Measurements from ENCODE around the gene CLIP4. TPM values are rescaled to one million over a fixed set of nuclear protein-coding genes. Genes with fewer than 3 reads are reported as not detected.

CLIP4 gene
- total RNA-seq, 2 donors from 2014 or later: 25.2 to 28.4 TPM

GRCh38 chr2:29124504-29124903 is 9.3 kb downstream of the CLIP4 start:
- H3K9me3 Mint-ChIP-seq: peaks cover 9 to 13% of the 10 kb centered on the region in 2 donors
- H3K27me3 Mint-ChIP-seq (ENCODE audit: low read depth): no peaks in the 10 kb centered on the region
- ATAC-seq (replicated peaks in 1 of 2) (no peak), DNase-seq (no peak)
- no peak overlapping the region for H3K4me3 Mint-ChIP-seq
- H3K36me3 Mint-ChIP-seq (ENCODE audit: insufficient read depth in 2 of 2): peaks cover 20 to 31% of the 10 kb centered on the region in 2 donors
- peaks cover 50% of the 10 kb centered on the region for H3K4me1 Mint-ChIP-seq (ENCODE audit: low read depth)
- H3K27ac Mint-ChIP-seq: no peak overlapping the region

DNA sequence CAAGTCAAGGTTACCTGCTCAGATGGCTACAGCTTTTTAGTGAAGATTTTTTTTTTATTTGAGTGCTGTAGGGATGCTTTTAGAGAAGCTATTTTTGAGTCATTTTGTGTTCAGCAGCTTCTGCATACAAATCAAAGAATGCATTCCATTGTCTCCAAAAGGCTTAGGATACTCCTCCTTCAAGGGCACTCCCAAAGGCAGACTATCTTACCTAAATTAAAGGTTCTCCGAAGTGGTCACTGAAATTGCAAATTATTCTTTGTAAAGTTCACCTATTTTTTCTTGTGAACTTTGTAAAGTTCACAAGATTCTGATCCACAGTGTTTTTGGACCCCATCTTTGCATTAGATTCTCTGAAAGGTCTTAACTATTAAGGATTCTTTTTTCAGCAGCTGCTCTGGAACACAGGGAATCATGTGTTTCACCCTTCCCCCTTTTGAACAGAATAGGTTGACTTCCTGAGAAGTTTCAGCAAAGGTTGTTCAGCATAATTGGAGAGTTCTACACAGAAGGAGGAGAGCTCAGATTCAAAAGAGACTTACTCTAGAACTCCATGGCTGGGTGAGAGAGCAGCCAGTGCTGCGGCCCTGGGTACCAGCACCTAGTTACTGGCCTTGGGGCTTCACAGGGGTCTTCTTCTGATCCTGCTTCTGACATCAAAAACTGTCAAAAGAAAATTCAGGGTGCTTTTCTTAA is 14.5 kb downstream of the CLIP4 start:
- ATAC-seq (replicated peaks in 1 of 2) (peak; percentile 53 to 61), DNase-seq (no peak)
- H3K27me3 Mint-ChIP-seq (ENCODE audit: low read depth): no peaks in the 10 kb centered on the region
- peaks cover 2 to 6% of the 10 kb centered on the region in 2 donors for H3K9me3 Mint-ChIP-seq
- H3K4me1 Mint-ChIP-seq (ENCODE audit: low read depth): peaks cover 36% of the 10 kb centered on the region
- peaks cover 8 to 17% of the 10 kb centered on the region in 2 donors for H3K36me3 Mint-ChIP-seq (ENCODE audit: insufficient read depth in 2 of 2)
- H3K27ac Mint-ChIP-seq: peak overlapping the region; percentile 21
- H3K4me3 Mint-ChIP-seq: peak overlapping the region; percentile 31 to 85

DNA sequence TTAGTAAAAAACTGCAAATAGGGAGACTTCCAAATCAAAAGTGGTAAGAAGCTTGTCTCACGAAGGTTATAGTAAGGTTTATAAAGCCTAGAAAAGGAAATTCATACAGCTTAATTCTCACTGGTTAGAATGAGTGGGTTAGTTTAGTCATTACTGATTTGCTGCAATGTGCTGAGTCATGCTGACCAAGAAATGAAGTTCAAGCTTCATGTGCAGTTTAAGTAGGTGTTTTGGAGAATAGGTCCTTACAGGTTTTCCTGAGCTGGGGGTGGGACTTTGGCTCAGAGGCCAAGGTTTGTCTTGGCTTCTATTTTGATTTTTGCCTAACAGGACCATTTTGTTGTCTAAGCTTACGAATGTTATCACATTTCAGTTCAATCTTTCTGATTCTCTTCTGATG is 15.1 kb downstream of the CLIP4 start:
- DNase-seq (peak; percentile 44 to 59), ATAC-seq (replicated peaks in 1 of 2) (peak; percentile 98 to 99)
- Mint-ChIP-seq H3K4me1 (ENCODE audit: low read depth) (peaks cover 31% of the 10 kb centered on the region), H3K27ac (peak overlapping the region; percentile 21), H3K9me3 (peaks cover 0 to 4% of the 10 kb centered on the region in 2 donors), H3K27me3 (ENCODE audit: low read depth) (no peaks in the 10 kb centered on the region), H3K36me3 (ENCODE audit: insufficient read depth in 2 of 2) (peaks cover 4 to 11% of the 10 kb centered on the region in 2 donors), H3K4me3 (peak overlapping the region; percentile 31 to 85)

GRCh38 chr2:29134933-29135332 is 19.7 kb downstream of the CLIP4 start:
- no peak for ATAC-seq (replicated peaks in 1 of 2)
- Mint-ChIP-seq H3K27ac (no peak overlapping the region), H3K27me3 (ENCODE audit: low read depth) (no peaks in the 10 kb centered on the region), H3K4me3 (no peak overlapping the region), H3K9me3 (peaks cover 3 to 6% of the 10 kb centered on the region in 2 donors), H3K4me1 (ENCODE audit: low read depth) (peaks cover 9% of the 10 kb centered on the region), H3K36me3 (ENCODE audit: insufficient read depth in 2 of 2) (peaks cover 10 to 24% of the 10 kb centered on the region in 2 donors)
- DNase-seq: no peak

DNA sequence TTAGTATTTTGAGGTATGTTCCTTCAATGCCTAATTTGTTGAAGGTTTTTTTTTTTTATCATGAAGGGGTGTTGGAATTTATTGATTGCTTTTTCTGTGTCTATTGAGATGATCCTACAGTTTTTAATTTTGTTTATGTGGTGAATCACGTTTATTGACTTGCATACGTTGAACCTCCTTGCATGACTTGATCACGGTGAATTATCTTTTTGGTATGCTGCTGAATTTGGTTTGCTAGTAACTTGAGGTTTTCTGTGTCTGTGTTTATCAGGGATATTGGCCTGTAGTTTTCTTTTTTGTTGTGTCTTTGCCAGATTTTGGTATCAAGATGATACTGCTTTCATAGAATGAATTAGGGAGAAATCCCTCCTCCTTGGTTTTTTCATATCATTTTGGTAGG is 23.9 kb downstream of the CLIP4 start:
- H3K4me1 Mint-ChIP-seq (ENCODE audit: low read depth): no peaks in the 10 kb centered on the region

GRCh38 chr2:29139731-29140130 is 24.5 kb downstream of the CLIP4 start:
- Mint-ChIP-seq H3K36me3 (ENCODE audit: insufficient read depth in 2 of 2) (peaks cover 16 to 29% of the 10 kb centered on the region in 2 donors), H3K27me3 (ENCODE audit: low read depth) (no peaks in the 10 kb centered on the region), H3K27ac (peak overlapping the region; percentile 44), H3K4me3 (no peak overlapping the region), H3K9me3 (peaks cover 3 to 9% of the 10 kb centered on the region in 2 donors), H3K4me1 (ENCODE audit: low read depth) (no peaks in the 10 kb centered on the region)
- DNase-seq (no peak), ATAC-seq (replicated peaks in 1 of 2) (no peak)

More for the DNA sequence above, 23.9 kb downstream of the CLIP4 start:
- ATAC-seq (replicated peaks in 1 of 2): no peak
- no peaks in the 10 kb centered on the region for H3K27me3 Mint-ChIP-seq (ENCODE audit: low read depth)
- H3K4me3 Mint-ChIP-seq: no peak overlapping the region
- H3K27ac Mint-ChIP-seq: no peak overlapping the region
- DNase-seq: no peak
- H3K36me3 Mint-ChIP-seq (ENCODE audit: insufficient read depth in 2 of 2): peaks cover 16 to 29% of the 10 kb centered on the region in 2 donors
- peaks cover 3 to 9% of the 10 kb centered on the region in 2 donors for H3K9me3 Mint-ChIP-seq

- no peak overlapping the region for H3K4me3 Mint-ChIP-seq
- H3K27me3 Mint-ChIP-seq (ENCODE audit: low read depth): no peaks in the 10 kb centered on the region
- DNase-seq (no peak), ATAC-seq (replicated peaks in 1 of 2) (no peak)
- peaks cover 0 to 9% of the 10 kb centered on the region in 2 donors for H3K9me3 Mint-ChIP-seq
- no peaks in the 10 kb centered on the region for H3K4me1 Mint-ChIP-seq (ENCODE audit: low read depth)
- H3K27ac Mint-ChIP-seq: peak overlapping the region; percentile 9
- H3K36me3 Mint-ChIP-seq (ENCODE audit: insufficient read depth in 2 of 2): peaks cover 14 to 22% of the 10 kb centered on the region in 2 donors
Observed at GRCh38 chr2:29143657-29144056, 28.4 kb downstream of the CLIP4 start.

- Mint-ChIP-seq H3K9me3 (no peaks in the 10 kb centered on the region), H3K27ac (no peak overlapping the region), H3K4me3 (no peak overlapping the region), H3K4me1 (ENCODE audit: low read depth) (no peaks in the 10 kb centered on the region), H3K27me3 (ENCODE audit: low read depth) (no peaks in the 10 kb centered on the region), H3K36me3 (ENCODE audit: insufficient read depth in 2 of 2) (peaks cover 1 to 7% of the 10 kb centered on the region in 2 donors)
- no peak for ATAC-seq (replicated peaks in 1 of 2)
- DNase-seq: no peak
Observed at GRCh38 chr2:29146197-29146596, 31.0 kb downstream of the CLIP4 start.

DNA sequence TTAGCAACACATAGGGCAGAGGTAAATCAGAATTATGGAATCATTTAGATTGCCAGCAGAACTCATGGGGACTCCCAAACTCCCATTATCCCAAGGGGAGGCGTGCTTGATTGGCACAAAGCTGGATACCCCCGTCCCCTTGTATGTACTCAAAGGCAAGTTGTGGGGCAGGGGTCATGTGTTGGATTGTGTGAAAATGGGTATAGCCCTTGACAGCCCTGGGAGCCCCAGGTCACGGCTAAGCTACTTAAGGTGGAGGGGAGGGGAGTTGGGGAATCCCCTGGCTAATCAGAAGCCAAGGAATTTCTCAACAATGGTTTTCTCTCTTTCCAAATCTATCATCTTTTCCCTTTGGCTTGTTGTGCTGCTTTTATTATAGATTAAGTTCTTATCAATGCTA is 32.7 kb downstream of the CLIP4 start:
- Mint-ChIP-seq H3K9me3 (no peaks in the 10 kb centered on the region), H3K4me3 (no peak overlapping the region), H3K27ac (no peak overlapping the region), H3K4me1 (ENCODE audit: low read depth) (no peaks in the 10 kb centered on the region), H3K36me3 (ENCODE audit: insufficient read depth in 2 of 2) (peaks cover 0 to 10% of the 10 kb centered on the region in 2 donors), H3K27me3 (ENCODE audit: low read depth) (no peaks in the 10 kb centered on the region)
- ATAC-seq (replicated peaks in 1 of 2) (no peak), DNase-seq (no peak)

- ATAC-seq (replicated peaks in 1 of 2): no peak
Observed at GRCh38 chr2:29154610-29155009, 39.4 kb downstream of the CLIP4 start.

GRCh38 chr2:29155578-29155977 is 40.4 kb downstream of the CLIP4 start:
- ATAC-seq (replicated peaks in 1 of 2): no peak
- Mint-ChIP-seq H3K4me1 (ENCODE audit: low read depth) (no peaks in the 10 kb centered on the region), H3K9me3 (no peaks in the 10 kb centered on the region), H3K27ac (no peak overlapping the region), H3K36me3 (ENCODE audit: insufficient read depth in 2 of 2) (peaks cover 4 to 16% of the 10 kb centered on the region in 2 donors), H3K27me3 (ENCODE audit: low read depth) (no peaks in the 10 kb centered on the region), H3K4me3 (no peak overlapping the region)
- no peak for DNase-seq

More at GRCh38 chr2:29154610-29155009, 39.4 kb downstream of the CLIP4 start:
- peaks cover 4 to 16% of the 10 kb centered on the region in 2 donors for H3K36me3 Mint-ChIP-seq (ENCODE audit: insufficient read depth in 2 of 2)
- no peak for DNase-seq
- H3K27me3 Mint-ChIP-seq (ENCODE audit: low read depth): no peaks in the 10 kb centered on the region
- H3K4me3 Mint-ChIP-seq: no peak overlapping the region
- no peaks in the 10 kb centered on the region for H3K4me1 Mint-ChIP-seq (ENCODE audit: low read depth)
- H3K9me3 Mint-ChIP-seq: no peaks in the 10 kb centered on the region
- no peak overlapping the region for H3K27ac Mint-ChIP-seq

DNA sequence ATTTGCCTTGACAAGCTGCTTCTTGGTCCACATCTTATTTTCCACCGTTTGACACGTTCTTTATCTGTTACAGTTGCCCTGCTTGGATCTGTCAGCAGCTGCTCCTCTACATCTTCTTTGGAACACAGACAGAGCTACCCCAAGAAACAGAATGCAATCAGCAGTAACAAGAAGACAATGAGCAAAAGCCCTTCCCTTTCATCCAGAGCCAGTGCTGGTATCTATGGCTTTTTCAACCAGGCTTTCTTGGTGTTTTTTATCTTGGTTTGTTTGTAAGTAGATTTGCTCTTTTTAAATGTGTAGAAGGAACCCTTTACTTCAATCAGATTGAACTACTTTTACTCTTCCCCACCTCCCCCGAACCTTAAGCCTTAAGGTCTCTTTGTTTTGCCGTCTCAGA is 41.9 kb downstream of the CLIP4 start:
- ATAC-seq (replicated peaks in 1 of 2) (no peak), DNase-seq (no peak)
- no peaks in the 10 kb centered on the region for H3K9me3 Mint-ChIP-seq
- no peaks in the 10 kb centered on the region for H3K4me1 Mint-ChIP-seq (ENCODE audit: low read depth)
- no peak overlapping the region for H3K27ac Mint-ChIP-seq
- H3K36me3 Mint-ChIP-seq (ENCODE audit: insufficient read depth in 2 of 2): peaks cover 4 to 16% of the 10 kb centered on the region in 2 donors
- H3K27me3 Mint-ChIP-seq (ENCODE audit: low read depth): no peaks in the 10 kb centered on the region
- no peak overlapping the region for H3K4me3 Mint-ChIP-seq

- Mint-ChIP-seq H3K4me3 (no peak overlapping the region), H3K9me3 (no peaks in the 10 kb centered on the region), H3K27me3 (ENCODE audit: low read depth) (no peaks in the 10 kb centered on the region), H3K4me1 (ENCODE audit: low read depth) (no peaks in the 10 kb centered on the region), H3K36me3 (ENCODE audit: insufficient read depth in 2 of 2) (peaks cover 2 to 7% of the 10 kb centered on the region in 2 donors), H3K27ac (no peak overlapping the region)
- DNase-seq (no peak), ATAC-seq (replicated peaks in 1 of 2) (no peak)
Observed at GRCh38 chr2:29159125-29159524, 43.9 kb downstream of the CLIP4 start.

- no peak overlapping the region for H3K4me3 Mint-ChIP-seq
- no peak for ATAC-seq (replicated peaks in 1 of 2)
- H3K36me3 Mint-ChIP-seq (ENCODE audit: insufficient read depth in 2 of 2): peaks cover 2 to 7% of the 10 kb centered on the region in 2 donors
- H3K27ac Mint-ChIP-seq: no peak overlapping the region
- no peaks in the 10 kb centered on the region for H3K27me3 Mint-ChIP-seq (ENCODE audit: low read depth)
- no peaks in the 10 kb centered on the region for H3K4me1 Mint-ChIP-seq (ENCODE audit: low read depth)
- DNase-seq: no peak
- H3K9me3 Mint-ChIP-seq: no peaks in the 10 kb centered on the region
Observed at GRCh38 chr2:29160184-29160583, 45.0 kb downstream of the CLIP4 start.

All from activated T-cell treated with anti-CD3 and anti-CD28 coated beads, Interleukin-2, amount 50 U/mL, for 72 hours (primary cell).